ENCODE measurements around the gene TYMP. TPM values are rescaled to one million over a fixed set of nuclear protein-coding genes. Genes with fewer than 3 reads are reported as not detected.

TYMP gene
- polyA plus RNA-seq, 1 donor (not counting 4 experiments of a cell fraction or from before 2014, with no cell fraction given): 25.5 TPM

DNA sequence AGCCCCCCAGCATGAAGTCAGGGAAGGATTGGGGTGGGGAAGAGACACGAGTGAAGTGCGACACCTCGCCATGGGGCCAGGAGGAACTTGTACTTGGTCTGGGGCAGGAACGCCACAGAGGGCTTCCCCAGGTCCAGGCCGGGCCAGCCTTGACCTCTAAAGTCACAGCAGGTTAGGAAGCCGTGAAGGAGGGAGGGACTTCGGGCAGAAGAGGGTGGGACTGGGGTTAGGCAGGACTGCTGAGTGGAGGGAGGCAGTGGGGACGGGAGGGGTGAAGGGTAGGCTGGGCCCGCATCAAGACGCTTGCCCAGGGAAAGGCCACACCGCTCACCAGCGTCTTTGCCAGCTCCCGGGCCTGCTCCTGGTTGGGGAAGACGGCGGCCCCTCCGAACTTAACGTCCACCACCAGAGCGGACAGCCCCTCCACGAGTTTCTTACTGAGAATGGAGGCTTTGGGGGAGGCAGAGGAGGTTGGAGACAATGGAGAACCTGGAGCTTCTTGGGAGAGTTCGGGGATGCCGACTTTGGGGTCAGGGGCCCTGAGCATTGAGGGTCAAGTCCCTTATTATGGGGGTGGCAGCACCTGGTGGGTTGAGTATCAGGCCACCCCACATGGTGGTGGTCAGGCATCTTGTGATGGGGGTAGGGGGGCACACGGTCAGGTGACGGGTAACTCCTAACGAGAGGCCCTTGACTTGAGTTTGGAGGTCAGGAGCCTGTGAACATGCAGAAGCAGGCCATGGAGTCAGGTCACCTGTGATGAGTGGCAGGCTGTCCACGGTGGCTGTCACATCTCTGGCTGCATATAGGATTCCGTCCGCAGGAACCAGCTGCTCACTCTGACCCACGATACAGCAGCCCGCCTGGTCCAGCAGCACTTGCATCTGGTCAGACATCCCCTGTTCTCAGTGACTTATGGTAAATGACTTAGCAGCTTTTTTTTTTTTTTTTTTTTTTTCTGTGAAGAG, 2.7 kb downstream of the TYMP start:
- Histone ChIP-seq H3K9me1 (ENCODE audit: control insufficient read depth, extremely low read depth, insufficient read depth, low read length) (no peaks in the 10 kb centered on the region), H3K9me3 (ENCODE audit: control insufficient read depth, low read depth, low read length) (no peaks in the 10 kb centered on the region), H3K4me2 (ENCODE audit: control insufficient read depth, extremely low read depth, insufficient read depth, low read depth, low read length) (peak overlapping the region; percentile 69), H3K27ac (ENCODE audit: control insufficient read depth, insufficient read depth, low read length) (peak overlapping the region; percentile 70), H3K9ac (ENCODE audit: control insufficient read depth, extremely low read depth, insufficient read depth, low read length) (peak overlapping the region; percentile 85), H3K36me3 (ENCODE audit: control insufficient read depth in 2 of 2, extremely low read depth in 1 of 2, insufficient read depth in 2 of 2, low read length in 2 of 2) (peaks cover 12 to 19% of the 10 kb centered on the region in 2 experiments), H3K79me2 (ENCODE audit: control insufficient read depth, insufficient read depth, low read length) (peaks cover 24% of the 10 kb centered on the region), H4K20me1 (ENCODE audit: control insufficient read depth, extremely low read depth, insufficient read depth, low read length) (no peaks in the 10 kb centered on the region), H3K27me3 (ENCODE audit: control insufficient read depth, extremely low read depth, insufficient read depth, low read length) (peaks cover 11% of the 10 kb centered on the region), H3K4me3 (ENCODE audit: control insufficient read depth in 2 of 3, extremely low read depth in 1 of 3, insufficient read depth in 2 of 3, low read depth in 1 of 3, low read length in 3 of 3) (peak overlapping the region; percentile 72 to 81 (median 79)), H2AFZ (ENCODE audit: control insufficient read depth, low read length) (peak overlapping the region; percentile 3), H3K4me1 (ENCODE audit: control insufficient read depth, extremely low read depth, insufficient read depth, low read length) (peaks cover 21% of the 10 kb centered on the region)
- DNase-seq (ENCODE audit: low read depth, low spot score) (no peak), FAIRE-seq (no peak)
- TF ChIP-seq EZH2 (IDR thresholded peaks at IDR 0.05; ENCODE audit: low read length): no peak
- dilution Hi-C loops (cut with MboI; ENCODE audit: extremely low pct_ligation_motif_present, low sequenced_read_pairs): no loop called here

DNA sequence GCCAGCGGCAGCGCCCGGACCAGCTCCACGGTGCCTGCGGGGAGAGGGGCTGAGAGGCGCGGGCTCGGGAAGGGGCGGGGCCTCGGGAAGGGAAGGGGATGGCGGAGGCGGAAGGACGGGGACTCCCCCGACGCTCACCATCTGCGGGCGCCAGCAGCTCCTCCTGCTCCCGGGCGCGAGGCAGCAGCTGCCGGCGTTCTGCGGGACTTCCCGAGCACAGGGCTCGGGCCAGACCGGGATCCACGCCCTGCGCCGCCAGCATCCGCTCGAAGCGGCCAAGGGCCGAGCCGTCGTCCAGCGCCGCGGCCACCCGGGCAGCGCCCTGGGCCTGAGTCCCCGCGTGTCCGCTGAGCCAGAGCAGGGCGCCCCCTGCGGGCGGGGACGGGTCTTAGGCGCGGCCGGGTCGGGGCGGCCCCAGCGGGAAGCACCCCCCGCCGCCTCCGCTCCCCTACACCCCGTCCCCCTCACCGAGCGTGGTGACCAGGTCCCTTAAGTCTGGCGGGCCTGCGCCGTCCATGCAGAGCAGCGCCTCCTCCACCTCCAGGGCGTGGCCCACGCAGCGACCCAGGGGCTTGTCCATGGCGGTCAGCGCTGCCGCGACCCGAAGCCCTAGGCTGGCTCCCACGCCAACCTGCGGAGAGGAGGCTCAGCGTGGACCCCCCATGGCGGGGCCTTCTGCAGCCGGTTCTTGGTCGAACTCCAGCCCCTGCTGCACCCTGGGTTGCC, 3.5 kb downstream of the TYMP start:
- Histone ChIP-seq H3K79me2 (ENCODE audit: control insufficient read depth, insufficient read depth, low read length) (peaks cover 24% of the 10 kb centered on the region), H3K9me1 (ENCODE audit: control insufficient read depth, extremely low read depth, insufficient read depth, low read length) (no peaks in the 10 kb centered on the region), H4K20me1 (ENCODE audit: control insufficient read depth, extremely low read depth, insufficient read depth, low read length) (no peaks in the 10 kb centered on the region), H3K36me3 (ENCODE audit: control insufficient read depth in 2 of 2, extremely low read depth in 1 of 2, insufficient read depth in 2 of 2, low read length in 2 of 2) (peaks cover 17 to 27% of the 10 kb centered on the region in 2 experiments), H3K9me3 (ENCODE audit: control insufficient read depth, low read depth, low read length) (no peaks in the 10 kb centered on the region), H3K27ac (ENCODE audit: control insufficient read depth, insufficient read depth, low read length) (peak overlapping the region; percentile 70), H3K27me3 (ENCODE audit: control insufficient read depth, extremely low read depth, insufficient read depth, low read length) (peaks cover 10% of the 10 kb centered on the region), H3K4me1 (ENCODE audit: control insufficient read depth, extremely low read depth, insufficient read depth, low read length) (peaks cover 21% of the 10 kb centered on the region), H3K9ac (ENCODE audit: control insufficient read depth, extremely low read depth, insufficient read depth, low read length) (peak overlapping the region; percentile 85), H2AFZ (ENCODE audit: control insufficient read depth, low read length) (peak overlapping the region; percentile 19), H3K4me3 (ENCODE audit: control insufficient read depth in 2 of 3, extremely low read depth in 1 of 3, insufficient read depth in 2 of 3, low read depth in 1 of 3, low read length in 3 of 3) (peak overlapping the region; percentile 72 to 81 (median 79)), H3K4me2 (ENCODE audit: control insufficient read depth, extremely low read depth, insufficient read depth, low read depth, low read length) (peak overlapping the region; percentile 69)
- TF ChIP-seq, protein P1, sequence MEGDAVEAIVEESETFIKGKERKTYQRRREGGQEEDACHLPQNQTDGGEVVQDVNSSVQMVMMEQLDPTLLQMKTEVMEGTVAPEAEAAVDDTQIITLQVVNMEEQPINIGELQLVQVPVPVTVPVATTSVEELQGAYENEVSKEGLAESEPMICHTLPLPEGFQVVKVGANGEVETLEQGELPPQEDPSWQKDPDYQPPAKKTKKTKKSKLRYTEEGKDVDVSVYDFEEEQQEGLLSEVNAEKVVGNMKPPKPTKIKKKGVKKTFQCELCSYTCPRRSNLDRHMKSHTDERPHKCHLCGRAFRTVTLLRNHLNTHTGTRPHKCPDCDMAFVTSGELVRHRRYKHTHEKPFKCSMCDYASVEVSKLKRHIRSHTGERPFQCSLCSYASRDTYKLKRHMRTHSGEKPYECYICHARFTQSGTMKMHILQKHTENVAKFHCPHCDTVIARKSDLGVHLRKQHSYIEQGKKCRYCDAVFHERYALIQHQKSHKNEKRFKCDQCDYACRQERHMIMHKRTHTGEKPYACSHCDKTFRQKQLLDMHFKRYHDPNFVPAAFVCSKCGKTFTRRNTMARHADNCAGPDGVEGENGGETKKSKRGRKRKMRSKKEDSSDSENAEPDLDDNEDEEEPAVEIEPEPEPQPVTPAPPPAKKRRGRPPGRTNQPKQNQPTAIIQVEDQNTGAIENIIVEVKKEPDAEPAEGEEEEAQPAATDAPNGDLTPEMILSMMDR (optimal IDR thresholded peaks at IDR 0.05 in 1 of 3, IDR thresholded peaks at IDR 0.05 in 1 of 3, conservative IDR thresholded peaks at IDR 0.05 in 1 of 3; ENCODE audit: extremely low read depth in 1 of 3, insufficient read depth in 2 of 3, low read length in 3 of 3): peak in 2 of 3 experiments; percentile 50 to 66
- no peak for TF ChIP-seq EZH2 (IDR thresholded peaks at IDR 0.05; ENCODE audit: low read length)
- no peak for FAIRE-seq
- dilution Hi-C loops (cut with MboI; ENCODE audit: extremely low pct_ligation_motif_present, low sequenced_read_pairs): no loop called here
- DNase-seq (ENCODE audit: low read depth, low spot score): no peak

Data from keratinocyte (primary cell).